ENCODE measurements around the gene PARD3B.

GRCh38 chr2:205637320-205637602 is 1092.0 kb downstream of the PARD3B start:
- TF ChIP-seq POLR2A (IDR thresholded peaks at IDR 0.05) (no peak), CTCF (IDR thresholded peaks at IDR 0.05) (no peak), POLR2AphosphoS5 (IDR thresholded peaks at IDR 0.05) (no peak), EP300 (IDR thresholded peaks at IDR 0.05; ENCODE audit: low read depth) (no peak)

Data from transverse colon (tissue), 4 donors.